ENCODE measurements around the gene GOLGA6L10.
"Not testable (repeated sequence)": the region's sequence is repeated elsewhere in the genome, so short reads cannot be mapped to it uniquely, and the experiment has no call there.

GRCh38 chr15:82345176-82345575 is 4.1 kb downstream of the GOLGA6L10 start:
- not testable (repeated sequence) for TF ChIP-seq ZBTB1 (CRISPR knock-in tag; IDR thresholded peaks at IDR 0.05; ENCODE audit: borderline replicate concordance, low read depth); FOXM1 (IDR thresholded peaks at IDR 0.05; ENCODE audit: low read depth); FOXM1 (CRISPR knock-in tag; IDR thresholded peaks at IDR 0.05; ENCODE audit: low read depth); CTCF (IDR thresholded peaks at IDR 0.05 in 2 of 3, conservative IDR thresholded peaks at IDR 0.05 in 1 of 3; ENCODE audit: insufficient read depth in 2 of 3, low read depth in 1 of 3, low read length in 3 of 3); HNRNPL (IDR thresholded peaks at IDR 0.05; ENCODE audit: low read depth, low read length); CHD7 (IDR thresholded peaks at IDR 0.05; ENCODE audit: low read depth, low read length); EP300 (IDR thresholded peaks at IDR 0.05; ENCODE audit: low read length); ZNF24 (IDR thresholded peaks at IDR 0.05); XRCC5 (IDR thresholded peaks at IDR 0.05; ENCODE audit: low read depth, low read length); ZNF551 (CRISPR knock-in tag; IDR thresholded peaks at IDR 0.05); ATF7 (IDR thresholded peaks at IDR 0.05); ZNF121 (CRISPR knock-in tag; conservative IDR thresholded peaks at IDR 0.05); MLLT1 (IDR thresholded peaks at IDR 0.05); GMEB1 (CRISPR knock-in tag; IDR thresholded peaks at IDR 0.05)

Data from K562 (cell line).